Kidney epithelial cell (primary cell): ENCODE measurements around the gene INS. TPM values are rescaled to one million over a fixed set of nuclear protein-coding genes. Genes with fewer than 3 reads are reported as not detected.
"Not testable (repeated sequence)": the region's sequence is repeated elsewhere in the genome, so short reads cannot be mapped to it uniquely, and the experiment has no call there.

ENCODE experiments used
- DNase-seq: peaks from one replicate; pipeline ENCODE4 v3.0.0-alpha.2; 2010; ENCODE audit warnings: low read depth
- H3K27me3 ChIP-seq: 2 replicates; pipeline ENCODE4 v1.6.0; 2011; ENCODE audit warnings: low read length; ENCODE audit not compliant: control insufficient read depth, insufficient read depth
- H3K36me3 ChIP-seq: 2 replicates; pipeline ENCODE4 v1.5.1; 2011; ENCODE audit warnings: low read length; ENCODE audit not compliant: control insufficient read depth, insufficient read depth
- H3K4me3 ChIP-seq: 2 replicates; pipeline ENCODE4 v1.5.1; 2011; ENCODE audit warnings: low read depth, mild to moderate bottlenecking, control low read depth, low read length
- CTCF ChIP-seq: IDR thresholded peaks from 2 replicates; pipeline ENCODE4 v1.5.1; 2011; ENCODE audit warnings: mild to moderate bottlenecking, moderate library complexity, low read length, control low read depth, inconsistent platforms; ENCODE audit not compliant: insufficient read depth, poor library complexity, severe bottlenecking
- total RNA-seq: library from RNA; depleted of rRNA; stranded (reverse); fragments of >200 nt; gene quantifications from 2 replicates; pipeline ENCODE4 v1.2.3, GENCODE V29; 2015

The INS gene
- total RNA-seq, 1 donor from 2014 or later: not detected

- DNase-seq: no peak
- Histone ChIP-seq H3K27me3 (peaks cover 30% of the 10 kb centered on the region), H3K4me3 (no peak overlapping the region), H3K36me3 (no peaks in the 10 kb centered on the region)
- TF ChIP-seq CTCF: no peak
Observed at GRCh38 chr11:2129308-2129698, 31.7 kb downstream of the INS start.

- Histone ChIP-seq H3K36me3 (no peaks in the 10 kb centered on the region), H3K4me3 (no peak overlapping the region), H3K27me3 (peaks cover 27% of the 10 kb centered on the region)
- no peak for DNase-seq
- TF ChIP-seq CTCF: no peak
Observed at GRCh38 chr11:2128511-2129307, 32.3 kb downstream of the INS start.

- no peak for TF ChIP-seq CTCF
- Histone ChIP-seq H3K4me3 (no peak overlapping the region), H3K27me3 (peaks cover 22% of the 10 kb centered on the region), H3K36me3 (no peaks in the 10 kb centered on the region)
- DNase-seq: no peak
Observed at GRCh38 chr11:2128130-2128510, 32.9 kb downstream of the INS start.

- DNase-seq: no peak
- Histone ChIP-seq H3K4me3 (no peak overlapping the region), H3K27me3 (peaks cover 17% of the 10 kb centered on the region), H3K36me3 (no peaks in the 10 kb centered on the region)
- no peak for TF ChIP-seq CTCF
Observed at GRCh38 chr11:2127482-2128129, 33.4 kb downstream of the INS start.

GRCh38 chr11:2126520-2127085 lies 34.4 kb downstream of the INS start:
- TF ChIP-seq CTCF: no peak
- Histone ChIP-seq H3K27me3 (peaks cover 15% of the 10 kb centered on the region), H3K4me3 (no peak overlapping the region)

GRCh38 chr11:2124736-2125484 lies 36.1 kb downstream of the INS start:
- not testable (repeated sequence) for H3K4me3 ChIP-seq, DNase-seq, H3K36me3 ChIP-seq
- peaks cover 17% of the 10 kb centered on the region for H3K27me3 ChIP-seq

More at GRCh38 chr11:2126520-2127085, 34.4 kb downstream of the INS start:
- no peak for DNase-seq
- H3K36me3 ChIP-seq: no peaks in the 10 kb centered on the region
